Activated naive CD4-positive, alpha-beta T cell treated with anti-CD3 and anti-CD28 coated beads, Interleukin-2, amount 10 ng/mL, durations not matched to agents 5 hours and 36 hours (primary cell): Measurements from ENCODE around the gene TMOD3. TPM values are rescaled to one million over a fixed set of nuclear protein-coding genes. Genes with fewer than 3 reads are reported as not detected.

Source experiments
- total RNA-seq, 2 experiments: library from RNA; stranded (reverse); gene quantifications; one replicate each; pipeline ENCODE4 v1.2.3, GENCODE V29; 2021

The TMOD3 gene
- total RNA-seq = 10 to 100 TPM; 62.5 to 64.9 TPM

GRCh38 chr15:51829376-51830275 lies at the start of gene TMOD3:
TMOD3 (plus strand) TSS chr15:51829653; CDS start chr15:51862885, 33,232 bp downstream.

Other genes with a start within 250 kb of the TMOD3 start
- gene DMXL2, start 206.9 kb upstream of the TMOD3 start, total RNA-seq = 1 to 10 TPM; 4.6 to 7.9 TPM
- gene SCG3, start 148.2 kb upstream of the TMOD3 start, total RNA-seq = not detected
- 10 to 100 TPM; 14.9 to 15.3 TPM for gene LYSMD2, start 92.0 kb upstream of the TMOD3 start, total RNA-seq
- 1 to 10 TPM; 7.3 to 9.5 TPM for gene TMOD2, start 78.1 kb upstream of the TMOD3 start, total RNA-seq
- gene LEO1, start 142.1 kb downstream of the TMOD3 start, total RNA-seq = 10 to 100 TPM; 25.8 to 27.3 TPM
- gene MAPK6, start 189.6 kb downstream of the TMOD3 start, total RNA-seq = 10 to 100 TPM; 19.8 to 20.3 TPM